HG02973 (cell line): ENCODE data around the gene ENHO.

Experiments used
- ATAC-seq: cut with Tn5 transposase; IDR thresholded peaks from one replicate; pipeline ENCODE4 v1.9.1; 2021; ENCODE audit warnings: moderate library complexity; ENCODE audit not compliant: unreplicated experiment

ENHO gene

GRCh38 chr9:34508463-34508862, 14.3 kb downstream of the ENHO start:
- ATAC-seq, result no peak

GRCh38 chr9:34507966-34508365, 14.8 kb downstream of the ENHO start:
- no peak for ATAC-seq

- no peak for ATAC-seq
These were observed 15.2 kb downstream of the ENHO start for GRCh38 chr9:34507556-34507955.

- no peak for ATAC-seq
These were observed 16.2 kb downstream of the ENHO start for GRCh38 chr9:34506623-34507022.

- no peak for ATAC-seq
These were observed 17.2 kb downstream of the ENHO start for GRCh38 chr9:34505370-34506120.

GRCh38 chr9:34503406-34503805, 19.4 kb downstream of the ENHO start:
- ATAC-seq, result no peak

- no peak for ATAC-seq
These were observed 19.9 kb downstream of the ENHO start for GRCh38 chr9:34502891-34503290.

- no peak for ATAC-seq
These were observed 20.3 kb downstream of the ENHO start for GRCh38 chr9:34502471-34502870.

GRCh38 chr9:34501889-34502425, 20.8 kb downstream of the ENHO start:
- ATAC-seq, result no peak

- no peak for ATAC-seq
These were observed 21.4 kb downstream of the ENHO start for GRCh38 chr9:34501372-34501771.

GRCh38 chr9:34500623-34501267, 22.0 kb downstream of the ENHO start:
- ATAC-seq, result no peak

- ATAC-seq, result no peak
These were observed 23.7 kb downstream of the ENHO start for GRCh38 chr9:34499076-34499475.

GRCh38 chr9:34498553-34498952, 24.2 kb downstream of the ENHO start:
- no peak for ATAC-seq

- no peak for ATAC-seq
These were observed 26.6 kb downstream of the ENHO start for GRCh38 chr9:34496149-34496712.

- no peak for ATAC-seq
These were observed 28.7 kb downstream of the ENHO start for GRCh38 chr9:34493972-34494535.

- ATAC-seq, result no peak
These were observed 30.7 kb downstream of the ENHO start for GRCh38 chr9:34492051-34492450.

GRCh38 chr9:34491596-34491995, 31.2 kb downstream of the ENHO start:
- ATAC-seq, result no peak

- ATAC-seq, result no peak
These were observed 32.0 kb downstream of the ENHO start for GRCh38 chr9:34490760-34491159.

- ATAC-seq, result no peak
These were observed 32.4 kb downstream of the ENHO start for GRCh38 chr9:34490360-34490759.

GRCh38 chr9:34486572-34486971, 36.2 kb downstream of the ENHO start:
- ATAC-seq, result no peak

GRCh38 chr9:34485822-34486221, 37.0 kb downstream of the ENHO start:
- ATAC-seq, result no peak

- no peak for ATAC-seq
These were observed 38.1 kb downstream of the ENHO start for GRCh38 chr9:34484678-34485077.
